ENCODE measurements around the gene ADORA2B.
"Not testable (repeated sequence)": the region's sequence is repeated elsewhere in the genome, so short reads cannot be mapped to it uniquely, and the experiment has no call there.

Gene ADORA2B

GRCh38 chr17:15957206-15957605 lies 12.3 kb downstream of the ADORA2B start:
- DNase-seq = no peak

DNA sequence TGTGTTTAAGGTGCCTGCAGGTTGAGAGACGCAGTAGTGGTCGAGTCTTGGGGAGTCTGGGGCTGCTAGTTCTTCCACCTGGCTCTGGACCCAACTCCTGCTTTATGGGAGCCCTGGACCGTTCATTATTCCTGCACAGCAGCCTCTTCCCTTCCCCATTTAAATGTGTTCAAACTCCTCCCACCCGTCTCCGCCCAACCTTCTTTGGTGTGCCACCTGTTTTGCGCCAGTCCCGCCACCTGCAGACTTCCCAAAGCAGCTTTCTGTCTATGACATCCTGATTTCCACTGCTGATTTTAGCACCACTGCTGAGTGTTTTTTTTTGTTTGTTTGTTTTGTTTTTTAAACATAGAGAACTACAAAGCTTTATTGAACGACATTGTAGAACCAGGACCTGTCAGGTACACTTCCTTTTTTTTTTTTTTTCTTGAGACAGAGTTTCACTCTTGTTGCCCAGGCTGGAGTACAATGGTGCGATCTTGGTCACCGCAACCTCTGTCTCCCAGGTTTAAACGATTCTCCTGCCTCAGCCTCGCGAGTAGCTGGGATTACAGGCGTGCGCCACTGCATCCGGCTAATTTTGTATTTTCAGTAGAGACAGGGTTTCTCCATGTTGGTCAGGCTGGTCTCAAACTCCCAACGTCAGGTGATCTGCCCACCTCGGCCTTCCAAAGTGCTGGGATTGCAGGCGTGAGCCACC lies 12.8 kb downstream of the ADORA2B start:
- DNase-seq = no peak

GRCh38 chr17:15958484-15958854 lies 13.5 kb downstream of the ADORA2B start:
- no peak for DNase-seq

GRCh38 chr17:15963670-15964110 lies 18.8 kb downstream of the ADORA2B start:
- DNase-seq = peak; percentile 66

DNA sequence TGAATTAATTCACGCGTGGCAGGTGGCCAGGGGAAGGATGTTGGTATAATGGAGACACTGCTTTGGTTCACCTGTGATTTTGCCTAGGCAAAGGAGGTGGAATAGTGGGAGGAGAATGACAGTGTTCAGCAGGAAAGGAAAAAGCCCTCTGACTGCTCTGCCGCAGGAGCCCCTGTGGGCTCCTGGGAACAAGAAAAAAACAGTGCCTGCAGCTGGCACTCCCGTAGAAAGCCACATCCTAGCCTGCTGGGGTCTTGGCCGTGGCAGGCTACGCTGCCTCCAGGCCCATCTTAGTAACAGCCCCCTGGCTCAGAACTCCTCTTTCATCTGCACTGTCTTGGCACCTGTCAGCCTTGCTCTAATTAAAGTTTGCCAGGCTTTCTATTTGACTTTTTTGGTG lies 20.6 kb downstream of the ADORA2B start:
- no peak for DNase-seq

DNA sequence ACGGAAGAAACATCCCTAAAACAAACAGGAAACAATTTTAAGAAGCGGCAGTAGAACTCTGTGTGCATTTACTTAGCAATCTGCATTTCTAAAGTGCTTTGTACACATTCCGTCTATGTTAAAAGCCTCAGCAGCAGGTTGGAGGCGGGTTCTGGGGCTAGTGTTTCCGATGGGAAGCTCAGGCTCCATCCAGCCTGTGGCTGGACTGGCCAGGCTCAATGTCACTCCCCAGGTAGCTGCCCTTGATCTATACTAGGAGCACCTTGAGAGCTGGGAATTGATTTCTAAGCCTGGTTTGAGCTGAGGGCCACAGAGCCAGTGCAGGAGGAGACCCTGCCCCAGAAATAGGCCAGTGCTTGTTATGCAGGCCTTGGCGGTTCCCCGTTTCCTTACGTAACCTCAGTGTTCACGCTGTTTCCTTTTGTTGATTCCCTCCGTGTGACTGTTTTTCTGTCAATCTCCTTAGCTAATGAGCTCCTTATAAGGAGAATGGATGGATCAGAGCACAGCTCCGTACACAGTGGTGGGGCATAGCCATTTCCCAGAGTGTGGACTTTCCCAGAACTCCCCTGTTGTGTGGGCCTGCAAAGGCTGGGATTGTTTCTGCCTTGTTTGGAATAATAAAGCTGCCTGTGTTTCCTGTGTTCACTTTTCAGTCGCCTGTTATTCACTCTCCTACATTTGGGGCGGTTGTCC lies 21.4 kb downstream of the ADORA2B start:
- DNase-seq = no peak

DNA sequence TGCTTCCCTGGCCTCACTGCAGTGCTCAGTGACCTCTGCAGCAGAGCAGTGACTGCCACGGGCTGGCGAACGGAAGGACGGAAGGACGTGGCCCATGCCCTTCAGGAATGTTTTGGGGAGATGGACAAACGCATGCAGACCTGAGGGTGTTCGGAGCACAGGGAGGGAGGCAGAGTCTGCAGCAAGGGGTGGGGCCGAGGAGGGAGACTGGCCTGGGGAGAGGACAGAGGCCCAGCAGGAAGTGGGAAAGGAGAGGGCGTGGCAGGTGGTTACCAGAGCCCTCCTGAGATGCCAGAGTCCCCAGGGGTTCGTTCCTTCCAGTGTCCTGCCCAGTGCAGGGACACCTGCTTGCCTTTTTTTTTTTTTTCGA lies 21.9 kb downstream of the ADORA2B start:
- no peak for DNase-seq

DNA sequence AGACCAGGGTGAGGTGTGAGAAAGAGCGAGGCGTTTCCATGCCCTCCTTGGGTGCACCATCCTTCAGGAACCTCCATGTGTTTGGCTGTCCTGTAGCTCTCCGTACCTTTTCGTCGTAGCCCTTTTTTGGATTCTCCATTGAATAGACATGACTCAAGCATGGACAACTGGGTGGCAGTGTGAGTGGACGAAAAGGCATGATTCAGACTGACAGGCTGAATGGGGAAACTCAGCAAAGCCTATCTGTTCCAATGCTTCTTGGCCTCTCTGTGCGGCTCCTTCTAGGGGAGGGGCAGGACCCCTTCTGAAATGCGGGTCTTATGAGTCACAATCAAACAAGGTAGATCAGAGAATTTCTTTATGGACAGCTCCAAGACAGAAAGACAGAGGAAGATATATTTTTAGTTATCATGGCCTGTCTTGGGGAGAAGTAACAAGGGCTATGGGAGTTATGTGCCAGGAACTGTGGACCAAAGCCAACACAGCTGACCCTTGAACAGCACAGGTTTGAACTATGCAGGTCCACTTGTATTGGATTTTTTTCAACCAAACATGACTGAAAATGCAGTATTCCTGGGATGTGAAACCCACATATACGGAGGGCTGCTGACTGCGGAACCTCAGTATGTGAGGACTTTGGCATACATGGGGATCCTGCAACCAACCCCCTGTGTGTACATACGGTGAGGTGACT lies 22.9 kb downstream of the ADORA2B start:
- DNase-seq = no peak

GRCh38 chr17:15969463-15969862 lies 24.5 kb downstream of the ADORA2B start:
- no peak for DNase-seq

DNA sequence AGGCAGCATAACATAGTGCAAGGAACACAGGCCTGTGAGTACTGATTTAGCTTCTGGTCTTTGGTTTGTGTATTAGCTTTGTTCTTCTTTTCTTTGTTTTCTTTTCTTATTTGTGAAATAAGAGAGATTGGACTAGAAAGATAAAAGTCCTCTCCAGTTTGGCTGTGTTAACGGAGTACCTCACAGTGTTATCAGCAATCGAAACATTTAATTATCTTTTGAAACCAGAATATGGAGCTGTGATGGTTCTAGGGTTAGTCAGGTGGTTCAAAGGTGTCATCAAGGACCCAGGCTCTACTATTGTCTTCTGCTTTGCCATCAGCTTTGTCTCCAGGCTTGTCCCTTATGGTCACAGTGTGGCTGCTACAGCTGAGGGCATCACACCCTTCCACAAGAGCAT lies 25.6 kb downstream of the ADORA2B start:
- DNase-seq = no peak

DNA sequence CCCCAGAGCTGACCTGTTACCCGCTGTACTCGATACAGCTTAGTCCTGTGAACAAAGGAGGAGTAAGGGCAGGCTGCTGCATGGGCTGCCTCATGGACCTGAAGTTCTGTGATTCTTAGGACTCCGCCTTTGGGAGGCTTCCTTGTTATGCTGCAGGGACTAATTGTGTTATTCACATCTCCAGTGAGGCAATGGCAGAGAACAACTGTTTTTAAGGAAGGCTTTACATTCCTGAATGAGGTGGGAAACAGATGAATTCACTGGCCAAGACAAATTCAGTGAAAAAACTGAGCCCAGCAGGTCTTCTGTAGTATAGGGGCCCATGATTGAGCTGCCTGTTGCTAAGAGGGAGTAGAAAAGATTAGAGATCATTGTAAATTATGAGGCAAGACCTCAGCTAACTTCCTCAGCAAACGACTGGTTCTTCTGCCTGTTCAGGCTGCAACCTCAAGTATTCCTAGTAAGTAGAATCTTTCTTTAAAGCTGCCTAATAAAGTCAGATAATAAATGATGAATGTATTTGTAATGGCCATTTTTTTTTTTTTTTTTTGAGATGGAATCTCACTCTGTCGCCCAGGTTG lies 26.3 kb downstream of the ADORA2B start:
- DNase-seq = no peak

DNA sequence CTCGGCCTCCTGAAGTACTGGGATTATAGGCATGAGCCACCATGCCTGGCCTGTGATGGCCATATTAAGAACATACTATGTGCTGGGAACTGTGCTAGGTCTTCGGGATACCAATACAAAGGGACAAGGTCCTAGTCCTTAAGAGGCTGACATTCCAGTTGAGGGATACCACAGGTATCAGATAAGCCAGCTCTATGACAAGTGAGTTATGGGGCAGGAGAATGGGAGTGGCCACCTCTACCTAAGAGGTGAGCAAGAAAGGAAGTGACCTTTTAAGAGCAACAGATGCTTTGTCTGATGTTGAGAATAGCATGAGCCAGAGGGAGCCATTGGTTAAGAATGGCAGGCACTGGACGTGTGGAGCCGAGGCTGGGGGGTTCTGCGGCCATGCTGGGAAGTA lies 27.0 kb downstream of the ADORA2B start:
- DNase-seq = no peak

DNA sequence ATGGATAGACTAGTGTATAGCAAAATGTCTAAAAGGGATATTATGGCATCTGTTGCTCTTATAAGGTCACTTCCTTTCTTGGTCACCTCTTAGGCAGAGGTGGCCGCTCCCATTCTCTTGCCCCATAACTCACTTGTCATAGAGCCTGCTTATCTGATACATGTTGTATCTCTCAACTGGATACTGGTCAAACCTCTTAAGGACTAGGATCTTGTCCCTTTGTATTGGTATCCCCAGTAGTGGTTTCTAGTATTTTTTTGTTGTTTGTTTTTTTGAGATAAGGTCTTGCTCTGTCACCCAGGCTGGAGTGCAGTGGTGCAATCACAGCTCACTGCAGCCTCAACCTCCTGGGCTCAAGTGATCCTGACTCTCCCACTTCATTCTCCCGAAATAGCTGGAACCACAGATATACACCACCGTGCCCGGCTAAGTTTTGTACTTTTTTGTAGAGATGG lies 27.6 kb downstream of the ADORA2B start:
- DNase-seq = no peak

DNA sequence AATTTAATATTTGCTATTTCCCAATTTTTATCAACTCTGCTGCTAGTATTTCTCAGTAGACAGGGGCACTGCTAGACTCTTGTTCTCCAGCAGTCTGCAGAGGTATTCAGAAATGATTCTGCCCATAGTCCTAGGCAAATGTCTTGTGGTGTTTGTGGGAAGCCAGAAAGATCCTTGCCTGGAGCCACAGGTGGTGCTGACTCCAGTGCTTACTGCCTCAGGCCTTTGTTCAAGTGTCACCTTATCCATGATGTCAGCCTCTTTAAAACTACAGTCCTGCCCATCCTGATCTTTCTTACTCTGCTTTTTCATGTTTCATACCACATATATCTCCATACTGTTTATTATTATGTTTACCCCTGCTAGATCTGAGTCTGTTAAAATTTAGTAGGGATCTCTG lies 28.1 kb downstream of the ADORA2B start:
- no peak for DNase-seq

GRCh38 chr17:15973834-15974233 lies 28.9 kb downstream of the ADORA2B start:
- no peak for DNase-seq

DNA sequence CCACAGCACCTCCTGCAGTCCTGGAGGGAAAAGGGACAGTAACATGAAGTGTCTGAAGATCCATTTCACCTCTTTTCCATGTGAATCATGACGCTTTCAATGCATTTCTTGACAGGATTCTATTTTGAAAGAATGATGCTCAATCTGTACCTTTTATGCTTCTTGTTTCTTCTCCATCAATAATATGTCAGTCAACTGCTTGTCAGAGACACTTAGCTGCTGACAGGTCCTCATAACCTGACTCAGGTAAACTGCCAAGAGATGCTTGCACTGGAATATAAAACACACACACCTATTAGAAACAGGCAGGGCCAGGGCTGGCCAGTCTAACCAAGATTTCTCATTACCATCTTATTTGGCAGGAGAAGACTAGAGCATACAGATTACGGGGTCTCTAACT lies 33.0 kb downstream of the ADORA2B start:
- DNase-seq = no peak

GRCh38 chr17:15978606-15979005 lies 33.7 kb downstream of the ADORA2B start:
- no peak for DNase-seq

- not testable (repeated sequence) for DNase-seq
Observed at GRCh38 chr17:15979013-15979412, 34.1 kb downstream of the ADORA2B start.

DNA sequence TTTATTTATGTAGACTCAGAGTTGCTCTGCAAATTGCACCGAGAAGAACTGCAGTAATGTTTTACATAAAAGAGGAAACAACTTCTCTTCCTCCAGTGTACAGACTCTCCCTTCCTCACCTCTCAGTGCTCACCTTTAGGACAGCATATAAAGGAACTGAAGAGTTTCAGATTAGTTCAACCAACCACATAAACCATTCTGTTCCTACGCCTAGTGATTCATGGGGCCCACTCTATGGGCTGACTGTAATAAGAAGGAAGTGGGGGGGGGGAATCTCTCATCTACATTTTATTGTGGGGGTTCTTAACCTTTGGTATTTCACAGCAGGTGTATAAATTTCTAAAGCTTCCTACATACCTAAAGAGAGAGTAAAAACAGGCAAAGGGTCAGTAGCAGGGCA lies 36.3 kb downstream of the ADORA2B start:
- no peak for DNase-seq

DNA sequence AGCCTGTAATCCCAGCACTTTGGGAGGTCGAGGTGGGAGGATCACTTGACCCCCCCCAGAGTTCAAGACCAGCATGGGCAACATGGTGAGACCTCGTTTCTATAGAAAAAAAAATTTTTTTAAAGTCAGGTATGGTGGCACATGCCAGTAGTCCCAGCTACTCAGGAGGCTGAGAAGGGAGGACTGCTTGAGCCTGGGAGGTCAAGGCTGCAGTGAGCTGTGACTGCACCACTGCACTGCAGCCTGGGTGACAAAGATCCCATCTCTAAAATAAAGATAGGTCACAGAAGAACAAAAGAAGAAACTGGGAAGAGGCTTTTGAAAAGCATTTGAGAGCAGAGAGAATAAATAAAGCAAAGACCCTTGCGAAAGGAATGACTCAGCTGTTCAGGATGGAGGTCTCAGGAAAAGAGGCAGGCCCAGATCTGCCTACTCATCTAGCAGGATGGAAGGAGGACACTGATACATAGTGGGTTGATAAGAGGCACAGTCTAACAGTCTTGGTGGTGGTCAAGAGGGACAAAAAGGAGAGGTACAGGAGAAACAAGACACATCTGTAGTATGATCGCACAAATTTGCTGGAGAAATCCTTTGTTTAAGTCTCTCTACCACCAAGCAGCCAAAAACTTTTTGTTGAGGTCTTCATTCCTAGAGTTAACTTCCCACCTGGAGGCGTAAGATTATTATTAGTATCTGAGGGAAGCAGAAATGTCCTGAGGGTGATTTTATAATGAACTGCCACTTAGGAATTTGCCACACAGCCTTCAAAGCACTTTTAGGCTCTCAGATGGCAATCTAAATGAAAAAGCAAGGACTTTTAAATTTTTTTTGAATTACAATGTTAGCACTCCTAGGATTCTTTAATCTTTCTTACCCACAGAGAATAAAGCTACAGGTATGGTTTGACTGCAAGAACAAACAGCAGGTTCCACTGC lies 37.0 kb downstream of the ADORA2B start:
- no peak for DNase-seq

DNA sequence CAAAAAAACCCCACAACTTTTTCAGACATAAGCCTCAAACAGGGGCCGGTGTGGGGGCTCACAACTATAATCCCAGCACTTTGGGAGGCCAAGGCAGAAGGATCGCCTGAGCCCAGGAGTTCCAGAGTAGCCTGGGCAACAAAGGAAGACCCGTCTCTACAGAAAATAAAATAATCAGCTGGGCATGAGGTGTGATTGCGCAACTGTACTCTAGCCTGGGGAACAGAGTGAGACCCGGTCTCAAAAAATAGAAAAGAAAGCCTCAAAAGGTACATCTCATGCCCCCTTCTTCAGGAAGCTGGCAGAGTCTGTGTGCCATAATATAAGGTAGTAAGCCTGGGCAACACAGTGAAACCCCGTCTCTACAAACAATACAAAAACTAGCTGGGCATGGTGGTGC lies 51.4 kb downstream of the ADORA2B start:
- no peak for DNase-seq

- DNase-seq = no peak
Observed at GRCh38 chr17:15998031-15998562, 53.2 kb downstream of the ADORA2B start.

Data from T1000 (cell line).